ENCODE data around the gene RPL39L. TPM values are rescaled to one million over a fixed set of nuclear protein-coding genes. Genes with fewer than 3 reads are reported as not detected.
A peak's percentile ranks its signal among the peaks of the same experiment; 100 is the strongest.
"Not testable (repeated sequence)": the region's sequence is repeated elsewhere in the genome, so short reads cannot be mapped to it uniquely, and the experiment has no call there.

Gene RPL39L
- polyA plus RNA-seq, 1 donor = 13.1 TPM

GRCh38 chr3:187145149-187145895, 6.0 kb upstream of the RPL39L start:
- Histone ChIP-seq H3K27ac (ENCODE audit: low read length) (no peak overlapping the region), H3K9me3 (ENCODE audit: control insufficient read depth, low read depth, low read length) (peaks cover 3% of the 10 kb centered on the region)
- no CpG with 5 or more reads among the region's 3 CpGs for WGBS (ENCODE audit: insufficient coverage, low lambda C conversion rate)

GRCh38 chr3:187139895-187140253, 578 bp upstream of the RPL39L start:
- H3K27ac ChIP-seq (ENCODE audit: low read length) = no peak overlapping the region

More at GRCh38 chr3:187145149-187145895, 6.0 kb upstream of the RPL39L start:
- no peaks in the 10 kb centered on the region for H3K4me1 ChIP-seq (ENCODE audit: control insufficient read depth, insufficient read depth, low read length)
- no peak overlapping the region for H3K4me3 ChIP-seq (ENCODE audit: low read length)
- H3K27me3 ChIP-seq (ENCODE audit: control insufficient read depth, insufficient read depth, low read length) = no peaks in the 10 kb centered on the region
- no peaks in the 10 kb centered on the region for H3K36me3 ChIP-seq (ENCODE audit: control insufficient read depth, insufficient read depth, low read length)
- DNase-seq = no peak

GRCh38 chr3:187136936-187137335, 2.4 kb downstream of the RPL39L start:
- no peak for DNase-seq
- no peaks in the 10 kb centered on the region for H3K27me3 ChIP-seq (ENCODE audit: control insufficient read depth, insufficient read depth, low read length)
- H3K36me3 ChIP-seq (ENCODE audit: control insufficient read depth, insufficient read depth, low read length) = no peaks in the 10 kb centered on the region
- WGBS (ENCODE audit: insufficient coverage, low lambda C conversion rate) = no CpG with 5 or more reads among the region's 4 CpGs
- no peak overlapping the region for H3K27ac ChIP-seq (ENCODE audit: low read length)
- H3K4me1 ChIP-seq (ENCODE audit: control insufficient read depth, insufficient read depth, low read length) = peaks cover 4% of the 10 kb centered on the region
- peaks cover 7% of the 10 kb centered on the region for H3K9me3 ChIP-seq (ENCODE audit: control insufficient read depth, low read depth, low read length)
- no peak overlapping the region for H3K4me3 ChIP-seq (ENCODE audit: low read length)

More at GRCh38 chr3:187139895-187140253, 578 bp upstream of the RPL39L start:
- no peak for DNase-seq
- 0% methylated on average over 1 of the region's 3 CpGs for WGBS (ENCODE audit: insufficient coverage, low lambda C conversion rate)
- peaks cover 7% of the 10 kb centered on the region for H3K9me3 ChIP-seq (ENCODE audit: control insufficient read depth, low read depth, low read length)
- H3K36me3 ChIP-seq (ENCODE audit: control insufficient read depth, insufficient read depth, low read length) = no peaks in the 10 kb centered on the region
- H3K4me1 ChIP-seq (ENCODE audit: control insufficient read depth, insufficient read depth, low read length) = peaks cover 4% of the 10 kb centered on the region
- H3K4me3 ChIP-seq (ENCODE audit: low read length) = peak overlapping the region; percentile 85
- no peaks in the 10 kb centered on the region for H3K27me3 ChIP-seq (ENCODE audit: control insufficient read depth, insufficient read depth, low read length)

GRCh38 chr3:187136337-187136736, 3.0 kb downstream of the RPL39L start:
- no peak for DNase-seq
- Histone ChIP-seq H3K27me3 (ENCODE audit: control insufficient read depth, insufficient read depth, low read length) (no peaks in the 10 kb centered on the region), H3K4me3 (ENCODE audit: low read length) (no peak overlapping the region), H3K27ac (ENCODE audit: low read length) (no peak overlapping the region), H3K9me3 (ENCODE audit: control insufficient read depth, low read depth, low read length) (peaks cover 7% of the 10 kb centered on the region), H3K4me1 (ENCODE audit: control insufficient read depth, insufficient read depth, low read length) (peaks cover 4% of the 10 kb centered on the region), H3K36me3 (ENCODE audit: control insufficient read depth, insufficient read depth, low read length) (no peaks in the 10 kb centered on the region)
- no CpG with 5 or more reads among the region's 1 CpG for WGBS (ENCODE audit: insufficient coverage, low lambda C conversion rate)

- DNase-seq; H3K9me3 ChIP-seq (ENCODE audit: control insufficient read depth, low read depth, low read length); H3K4me1 ChIP-seq (ENCODE audit: control insufficient read depth, insufficient read depth, low read length); H3K27ac ChIP-seq (ENCODE audit: low read length); H3K4me3 ChIP-seq (ENCODE audit: low read length); H3K36me3 ChIP-seq (ENCODE audit: control insufficient read depth, insufficient read depth, low read length); H3K27me3 ChIP-seq (ENCODE audit: control insufficient read depth, insufficient read depth, low read length): not testable (repeated sequence)
- 100% methylated on average over 1 of the region's 11 CpGs for WGBS (ENCODE audit: insufficient coverage, low lambda C conversion rate)
These were observed 4.1 kb downstream of the RPL39L start for GRCh38 chr3:187135172-187135690.

GRCh38 chr3:187133181-187133580, 6.1 kb downstream of the RPL39L start:
- not testable (repeated sequence) for H3K4me1 ChIP-seq (ENCODE audit: control insufficient read depth, insufficient read depth, low read length); H3K36me3 ChIP-seq (ENCODE audit: control insufficient read depth, insufficient read depth, low read length); H3K4me3 ChIP-seq (ENCODE audit: low read length); H3K9me3 ChIP-seq (ENCODE audit: control insufficient read depth, low read depth, low read length); H3K27me3 ChIP-seq (ENCODE audit: control insufficient read depth, insufficient read depth, low read length); DNase-seq; H3K27ac ChIP-seq (ENCODE audit: low read length)
- no CpG with 5 or more reads among the region's 2 CpGs for WGBS (ENCODE audit: insufficient coverage, low lambda C conversion rate)

- H3K4me3 ChIP-seq (ENCODE audit: low read length) = no peak overlapping the region
- H3K36me3 ChIP-seq (ENCODE audit: control insufficient read depth, insufficient read depth, low read length) = no peaks in the 10 kb centered on the region
- DNase-seq = no peak
- H3K27me3 ChIP-seq (ENCODE audit: control insufficient read depth, insufficient read depth, low read length) = no peaks in the 10 kb centered on the region
- no peak overlapping the region for H3K27ac ChIP-seq (ENCODE audit: low read length)
- H3K9me3 ChIP-seq (ENCODE audit: control insufficient read depth, low read depth, low read length) = no peaks in the 10 kb centered on the region
- WGBS (ENCODE audit: insufficient coverage, low lambda C conversion rate) = 100% methylated on average over 2 of the region's 2 CpGs
- H3K4me1 ChIP-seq (ENCODE audit: control insufficient read depth, insufficient read depth, low read length) = no peaks in the 10 kb centered on the region
These were observed 6.6 kb downstream of the RPL39L start for GRCh38 chr3:187132666-187133065.

- no peak for DNase-seq
- Histone ChIP-seq H3K27me3 (ENCODE audit: control insufficient read depth, insufficient read depth, low read length) (no peaks in the 10 kb centered on the region), H3K9me3 (ENCODE audit: control insufficient read depth, low read depth, low read length) (no peaks in the 10 kb centered on the region), H3K4me1 (ENCODE audit: control insufficient read depth, insufficient read depth, low read length) (no peaks in the 10 kb centered on the region), H3K36me3 (ENCODE audit: control insufficient read depth, insufficient read depth, low read length) (no peaks in the 10 kb centered on the region), H3K4me3 (ENCODE audit: low read length) (no peak overlapping the region), H3K27ac (ENCODE audit: low read length) (no peak overlapping the region)
- no CpG with 5 or more reads among the region's 3 CpGs for WGBS (ENCODE audit: insufficient coverage, low lambda C conversion rate)
These were observed 7.3 kb downstream of the RPL39L start for GRCh38 chr3:187131981-187132380.

GRCh38 chr3:187130346-187131066, 8.8 kb downstream of the RPL39L start:
- Histone ChIP-seq H3K4me3 (ENCODE audit: low read length) (no peak overlapping the region), H3K9me3 (ENCODE audit: control insufficient read depth, low read depth, low read length) (no peaks in the 10 kb centered on the region), H3K27me3 (ENCODE audit: control insufficient read depth, insufficient read depth, low read length) (no peaks in the 10 kb centered on the region), H3K4me1 (ENCODE audit: control insufficient read depth, insufficient read depth, low read length) (no peaks in the 10 kb centered on the region), H3K27ac (ENCODE audit: low read length) (no peak overlapping the region), H3K36me3 (ENCODE audit: control insufficient read depth, insufficient read depth, low read length) (no peaks in the 10 kb centered on the region)
- 50% methylated on average over 1 of the region's 5 CpGs for WGBS (ENCODE audit: insufficient coverage, low lambda C conversion rate)
- DNase-seq = peak; percentile 30 to 73

- no peak for DNase-seq
- no peaks in the 10 kb centered on the region for H3K4me1 ChIP-seq (ENCODE audit: control insufficient read depth, insufficient read depth, low read length)
- no peak overlapping the region for H3K27ac ChIP-seq (ENCODE audit: low read length)
- no peaks in the 10 kb centered on the region for H3K36me3 ChIP-seq (ENCODE audit: control insufficient read depth, insufficient read depth, low read length)
- H3K27me3 ChIP-seq (ENCODE audit: control insufficient read depth, insufficient read depth, low read length) = no peaks in the 10 kb centered on the region
- H3K4me3 ChIP-seq (ENCODE audit: low read length) = no peak overlapping the region
- WGBS (ENCODE audit: insufficient coverage, low lambda C conversion rate) = 64% methylated on average over 2 of the region's 6 CpGs
- no peaks in the 10 kb centered on the region for H3K9me3 ChIP-seq (ENCODE audit: control insufficient read depth, low read depth, low read length)
These were observed 13.8 kb downstream of the RPL39L start for GRCh38 chr3:187125319-187126031.

Measured in large intestine (tissue), 3 donors.